Right atrium auricular region (tissue), 2 donors: ENCODE data around the gene MUTYH. TPM values are rescaled to one million over a fixed set of nuclear protein-coding genes. Genes with fewer than 3 reads are reported as not detected.
A peak's percentile ranks its signal among the peaks of the same experiment; 100 is the strongest.
"Not testable (repeated sequence)": the region's sequence is repeated elsewhere in the genome, so short reads cannot be mapped to it uniquely, and the experiment has no call there.

ENCODE experiments used
- DNase-seq: peaks from one replicate; pipeline ENCODE4 v3.0.0-alpha.2; 2019; ENCODE audit warnings: low spot score
- H3K27ac ChIP-seq, 2 donors: fragments of 200-600 bp; sonication (generic); 1 replicate in 1 of 2; 2 replicates in 1 of 2; pipeline ENCODE4 v1.5.1; 2016 to 2019
- H3K27me3 ChIP-seq, 2 donors: fragments of 200-600 bp; sonication (generic); one replicate each; pipeline versions ENCODE4 v1.5.1 to v1.6.0; 2017 to 2019
- H3K36me3 ChIP-seq: fragments of 200-600 bp; sonication (generic); one replicate; pipeline ENCODE4 v1.5.1; 2016
- H3K4me1 ChIP-seq, 2 donors: fragments of 200-600 bp; sonication (generic); one replicate each; pipeline versions ENCODE4 v1.5.1 to v1.6.0; 2017 to 2019
- H3K4me3 ChIP-seq, 2 donors: fragments of 200-600 bp; sonication (generic); 1 replicate in 1 of 2; 2 replicates in 1 of 2; pipeline ENCODE4 v1.5.1; 2017 to 2019; ENCODE audit warnings: mild to moderate bottlenecking in 1 of 2, moderate library complexity in 1 of 2
- H3K9me3 ChIP-seq, 2 donors: fragments of 200-600 bp; sonication (generic); one replicate each; pipeline ENCODE4 v1.5.1; 2019
- CTCF ChIP-seq, 2 donors: fragments of 200-600 bp; sonication (generic); IDR thresholded peaks; one replicate each; pipeline ENCODE4 v1.5.1; 2019; ENCODE audit warnings: antibody characterized with exemption in 2 of 2
- total RNA-seq, 2 donors: library from RNA; depleted of rRNA; stranded (reverse); fragments of >200 nt; gene quantifications; one replicate each; pipeline ENCODE4 v1.1.0, GENCODE V29; 2016

MUTYH gene
- 10 to 100 TPM in 1 of 2 donors, 1 to 10 TPM in 1; 4.2 to 11.1 TPM for total RNA-seq

GRCh38 chr1:45339789-45340558 lies at the start of gene MUTYH, which contains the start of gene TOE1:
MUTYH (minus strand) TSS chr1:45340440; CDS start chr1:45334505, 5,935 bp downstream.
TOE1 (plus strand) TSS chr1:45340170; CDS start chr1:45340253, 83 bp downstream.
- Histone ChIP-seq H3K27ac (peak within 1 kb of the TSS; percentile 89 to 97), H3K9me3 (no peaks in the 10 kb centered on the region), H3K4me1 (peaks cover 0 to 16% of the 10 kb centered on the region in 2 donors), H3K36me3 (peaks cover 29% of the 10 kb centered on the region), H3K4me3 (peak within 1 kb of the TSS; percentile 59 to 82), H3K27me3 (no peaks in the 10 kb centered on the region)
- DNase-seq, result peak; percentile 91
- peak in 1 of 2 donors; percentile 42 for TF ChIP-seq CTCF (IDR thresholded peaks at IDR 0.05)

GRCh38 chr1:45386219-45386618 lies 46.0 kb upstream of the MUTYH start:
- Histone ChIP-seq H3K9me3 (no peaks in the 10 kb centered on the region), H3K4me3 (no peak overlapping the region), H3K36me3 (no peaks in the 10 kb centered on the region), H3K27me3 (no peaks in the 10 kb centered on the region), H3K4me1 (no peaks in the 10 kb centered on the region), H3K27ac (no peak overlapping the region)
- no peak for TF ChIP-seq CTCF (IDR thresholded peaks at IDR 0.05)
- DNase-seq, result no peak

GRCh38 chr1:45385302-45385701 lies 45.1 kb upstream of the MUTYH start:
- DNase-seq, result no peak
- Histone ChIP-seq H3K9me3 (no peaks in the 10 kb centered on the region), H3K4me1 (no peaks in the 10 kb centered on the region), H3K4me3 (no peak overlapping the region), H3K27ac (no peak overlapping the region), H3K36me3 (no peaks in the 10 kb centered on the region), H3K27me3 (no peaks in the 10 kb centered on the region)
- TF ChIP-seq CTCF (IDR thresholded peaks at IDR 0.05), result no peak

GRCh38 chr1:45384213-45384612 lies 44.0 kb upstream of the MUTYH start:
- H3K27me3 ChIP-seq, result not testable (repeated sequence)

GRCh38 chr1:45383191-45383590 lies 43.0 kb upstream of the MUTYH start:
- DNase-seq, result no peak
- no peaks in the 10 kb centered on the region for H3K36me3 ChIP-seq
- no peak for TF ChIP-seq CTCF (IDR thresholded peaks at IDR 0.05)
- H3K27ac ChIP-seq, result no peak overlapping the region
- no peak overlapping the region for H3K4me3 ChIP-seq
- no peaks in the 10 kb centered on the region for H3K27me3 ChIP-seq
- H3K9me3 ChIP-seq, result no peaks in the 10 kb centered on the region
- H3K4me1 ChIP-seq, result no peaks in the 10 kb centered on the region

More at GRCh38 chr1:45384213-45384612, 44.0 kb upstream of the MUTYH start:
- not testable (repeated sequence) for H3K27ac ChIP-seq, H3K36me3 ChIP-seq, H3K4me3 ChIP-seq, H3K9me3 ChIP-seq, DNase-seq, H3K4me1 ChIP-seq

- Histone ChIP-seq H3K27ac (no peak overlapping the region), H3K27me3 (no peaks in the 10 kb centered on the region), H3K4me1 (no peaks in the 10 kb centered on the region), H3K9me3 (no peaks in the 10 kb centered on the region), H3K4me3 (no peak overlapping the region), H3K36me3 (no peaks in the 10 kb centered on the region)
- DNase-seq, result no peak
- no peak for TF ChIP-seq CTCF (IDR thresholded peaks at IDR 0.05)
These were observed 41.0 kb upstream of the MUTYH start for GRCh38 chr1:45381243-45381642.
